RWPE1 (cell line): ENCODE measurements around the gene IGF2BP2.

Source experiments
- CTCF ChIA-PET: fragments of 350-600 bp; sonication (Branson Sonifier 250); formaldehyde crosslinking; extraction: SDS; loops from one replicate; lab custom pipeline; 2021; lab: Yijun Ruan, JAX
- POLR2A ChIA-PET: fragments of 400-600 bp; formaldehyde crosslinking; extraction: SDS; loops from one replicate; lab custom pipeline; 2020; ENCODE audit warnings: antibody characterized with exemption; ENCODE audit not compliant: low non-redundant PET; lab: Yijun Ruan, JAX
- DNase-seq: peaks from one replicate; pipeline ENCODE4 v3.0.0; 2012; ENCODE audit warnings: low spot score
- H3K27ac ChIP-seq: fragments of 450-650 bp; 2 replicates; pipeline ENCODE4 v1.5.1; 2017
- TF ChIP-seq, protein P1 (sequence below): fragments of 450-650 bp; conservative IDR thresholded peaks from 2 replicates; pipeline ENCODE4 v1.5.1; 2017; ENCODE audit warnings: low read depth, mild to moderate bottlenecking

IGF2BP2 gene

DNA sequence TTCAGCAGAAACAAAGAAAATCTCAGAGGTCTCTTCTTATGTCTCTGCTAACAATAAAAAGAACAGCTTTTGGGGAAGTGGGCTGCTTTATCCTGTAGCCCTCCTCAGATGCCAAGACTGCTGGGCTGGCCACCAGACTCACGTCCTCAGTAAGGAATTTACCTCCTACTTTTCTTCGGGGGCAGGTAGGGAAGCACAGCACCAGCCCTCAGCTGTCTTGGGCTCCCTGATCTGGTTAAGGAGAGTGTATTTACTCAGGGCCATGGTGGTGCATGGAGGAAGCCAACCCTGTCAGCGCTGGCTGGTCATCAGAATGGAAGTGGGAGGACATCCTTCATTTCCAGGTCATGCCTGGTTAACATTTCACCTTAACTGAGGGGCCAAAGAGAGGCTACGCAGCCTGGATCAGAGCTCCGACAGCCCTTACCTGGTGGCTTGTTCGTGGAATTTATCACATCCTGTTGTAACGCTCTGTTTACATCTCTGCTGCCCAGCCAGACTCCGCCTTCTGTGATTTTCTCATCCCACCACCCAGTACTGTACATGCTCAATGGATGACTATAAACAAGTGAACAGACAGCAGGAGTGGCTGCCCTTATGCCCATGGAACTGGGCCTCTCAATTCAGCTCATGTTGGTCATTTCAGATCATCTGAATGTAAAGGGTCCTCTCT, 108.3 kb downstream of the IGF2BP2 start:
- TF ChIP-seq, protein P1, sequence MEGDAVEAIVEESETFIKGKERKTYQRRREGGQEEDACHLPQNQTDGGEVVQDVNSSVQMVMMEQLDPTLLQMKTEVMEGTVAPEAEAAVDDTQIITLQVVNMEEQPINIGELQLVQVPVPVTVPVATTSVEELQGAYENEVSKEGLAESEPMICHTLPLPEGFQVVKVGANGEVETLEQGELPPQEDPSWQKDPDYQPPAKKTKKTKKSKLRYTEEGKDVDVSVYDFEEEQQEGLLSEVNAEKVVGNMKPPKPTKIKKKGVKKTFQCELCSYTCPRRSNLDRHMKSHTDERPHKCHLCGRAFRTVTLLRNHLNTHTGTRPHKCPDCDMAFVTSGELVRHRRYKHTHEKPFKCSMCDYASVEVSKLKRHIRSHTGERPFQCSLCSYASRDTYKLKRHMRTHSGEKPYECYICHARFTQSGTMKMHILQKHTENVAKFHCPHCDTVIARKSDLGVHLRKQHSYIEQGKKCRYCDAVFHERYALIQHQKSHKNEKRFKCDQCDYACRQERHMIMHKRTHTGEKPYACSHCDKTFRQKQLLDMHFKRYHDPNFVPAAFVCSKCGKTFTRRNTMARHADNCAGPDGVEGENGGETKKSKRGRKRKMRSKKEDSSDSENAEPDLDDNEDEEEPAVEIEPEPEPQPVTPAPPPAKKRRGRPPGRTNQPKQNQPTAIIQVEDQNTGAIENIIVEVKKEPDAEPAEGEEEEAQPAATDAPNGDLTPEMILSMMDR: no peak
- CTCF ChIA-PET: no interaction called here
- POLR2A ChIA-PET: interaction anchor here (1.3 kb wide), 1 partner anchor 11 kb away, joined by 20 read pairs; no protein-coding TSS in a partner anchor

DNA sequence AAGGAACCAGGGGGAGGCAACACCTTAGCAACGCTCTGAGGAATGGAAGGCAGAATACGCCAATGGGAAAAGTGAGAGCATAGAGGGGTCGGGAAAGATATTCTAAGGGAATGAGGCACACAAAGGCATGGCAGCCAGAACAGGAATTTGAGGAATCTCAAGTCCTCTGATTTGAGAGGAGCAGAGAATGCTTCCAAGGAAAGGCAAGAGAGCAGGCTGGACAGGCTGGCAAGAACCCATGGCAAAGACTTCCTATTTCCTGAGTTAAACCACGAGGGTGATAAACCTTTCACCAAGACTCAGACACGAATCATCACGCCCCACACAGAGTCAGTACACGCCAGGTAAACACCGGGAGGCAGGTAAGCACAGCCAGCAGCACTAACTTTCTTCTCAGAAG, 109.8 kb downstream of the IGF2BP2 start:
- ChIA-PET CTCF (no interaction called here), POLR2A (no interaction called here)
- H3K27ac ChIP-seq: peak overlapping the region; percentile 70
- no peak for DNase-seq
- TF ChIP-seq, protein P1: no peak

More for the DNA sequence above, 108.3 kb downstream of the IGF2BP2 start:
- peak overlapping the region; percentile 93 for H3K27ac ChIP-seq
- DNase-seq: no peak

DNA sequence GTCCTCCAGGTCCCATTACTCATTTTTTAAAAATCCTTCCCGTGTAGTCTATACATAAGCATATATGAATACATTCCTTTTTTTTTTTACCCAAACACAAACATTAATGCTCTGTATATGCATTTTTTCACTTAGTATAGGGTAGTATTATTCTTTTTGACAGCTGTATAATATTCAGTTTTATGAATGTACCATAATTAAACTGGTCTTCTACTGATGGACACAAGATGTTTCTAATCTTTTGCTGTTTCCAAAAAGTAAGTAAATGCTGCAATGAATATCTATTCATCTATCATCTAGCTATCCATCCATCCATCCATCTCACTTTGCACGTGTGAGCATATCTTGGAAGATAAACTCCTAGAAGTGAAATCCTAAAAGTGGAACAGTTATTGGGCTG, 110.8 kb downstream of the IGF2BP2 start:
- ChIA-PET POLR2A (no interaction called here), CTCF (interaction anchor here (0.7 kb wide), 1 partner anchor 328 kb away, joined by 3 read pairs; no protein-coding TSS in a partner anchor)
- no peak for DNase-seq
- TF ChIP-seq, protein P1: no peak
- H3K27ac ChIP-seq: no peak overlapping the region

DNA sequence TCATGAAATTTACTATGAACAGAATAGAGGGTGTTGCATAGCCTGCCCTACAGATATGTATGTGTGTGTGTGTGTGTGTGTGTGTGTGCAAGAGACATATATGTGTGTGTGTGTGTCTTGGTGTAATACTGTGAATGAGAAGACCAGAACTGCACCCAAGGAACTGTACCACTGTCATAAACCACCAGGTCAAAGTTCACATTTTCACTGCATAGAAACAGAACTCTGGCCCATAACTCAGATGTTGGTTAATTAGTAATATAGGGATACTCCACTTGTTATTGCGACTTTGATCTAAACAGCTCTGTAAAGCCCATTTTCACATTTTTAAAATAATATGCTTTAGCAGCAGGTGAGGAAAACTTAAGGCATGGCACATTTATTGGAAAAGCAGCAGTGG, 111.8 kb downstream of the IGF2BP2 start:
- no peak for DNase-seq
- no peak overlapping the region for H3K27ac ChIP-seq
- ChIA-PET CTCF (no interaction called here), POLR2A (no interaction called here)
- TF ChIP-seq, protein P1: no peak

DNA sequence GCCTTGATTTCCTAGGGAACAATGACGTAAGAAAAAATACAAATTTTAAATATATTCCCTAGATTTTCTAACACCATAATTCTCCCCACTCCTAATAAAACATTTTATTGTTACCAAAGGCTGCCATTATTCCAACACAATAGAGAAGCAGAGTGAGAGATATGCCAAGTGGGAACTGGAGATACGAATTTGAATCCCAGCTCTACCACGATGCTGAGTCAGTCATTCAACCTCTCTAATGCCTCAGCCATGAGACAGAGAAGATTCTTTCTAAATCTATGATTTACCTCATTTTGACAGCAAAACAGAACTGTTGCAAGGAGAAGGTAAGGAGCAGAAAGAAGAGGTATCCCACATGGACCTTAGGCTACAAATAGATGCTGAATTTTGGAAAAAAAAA, 112.5 kb downstream of the IGF2BP2 start:
- DNase-seq: no peak
- no peak overlapping the region for H3K27ac ChIP-seq
- ChIA-PET CTCF (no interaction called here), POLR2A (no interaction called here)
- TF ChIP-seq, protein P1: no peak

DNA sequence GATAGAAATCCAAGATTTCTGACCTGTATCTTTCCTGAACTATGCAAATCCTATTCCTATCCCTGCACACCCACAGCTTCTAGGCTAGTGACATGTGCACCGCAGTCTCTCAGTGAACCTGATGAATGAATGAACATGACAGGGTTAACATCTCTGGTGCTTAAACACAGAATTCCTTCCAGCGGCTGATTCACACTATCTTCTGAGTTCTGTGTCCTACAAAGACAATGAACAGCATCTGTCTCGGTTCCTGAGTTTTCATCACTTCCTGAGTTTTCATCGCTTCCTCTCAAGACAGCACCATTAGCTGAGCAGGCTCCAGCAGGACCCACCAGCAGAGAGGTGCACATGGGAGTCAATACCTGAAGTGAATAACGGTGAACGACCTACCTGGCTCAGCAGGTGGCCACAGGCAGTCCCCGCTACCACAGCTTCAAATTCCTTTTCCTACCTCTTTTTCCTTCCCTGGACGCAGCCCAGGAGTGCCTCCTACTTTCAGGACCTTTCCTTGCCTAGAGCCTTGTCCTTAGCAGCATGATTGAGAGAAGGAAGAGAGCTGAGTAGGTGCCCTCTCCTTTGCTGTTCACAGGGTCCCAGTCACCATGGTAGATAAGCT, 113.5 kb downstream of the IGF2BP2 start:
- TF ChIP-seq, protein P1: no peak
- peak overlapping the region; percentile 61 for H3K27ac ChIP-seq
- no peak for DNase-seq
- CTCF ChIA-PET: interaction anchor here (0.6 to 1.4 kb wide), 2 partner anchors 13 to 34 kb away, joined by 4 read pairs; no protein-coding TSS in a partner anchor
- POLR2A ChIA-PET: no interaction called here
